T-cell (primary cell): ENCODE results near the gene FAM174B. TPM values are rescaled to one million over a fixed set of nuclear protein-coding genes. Genes with fewer than 3 reads are reported as not detected.

Experiments
- ATAC-seq, 4 experiments: fragments of 200-7000 bp in 3 of 4; fragments of 150-1000 bp in 1 of 4; cut with Tn5 transposase; replicated peaks in 1 of 4; 1 replicate in 3 of 4; 2 replicates in 1 of 4; pipeline ENCODE4 v1.10.0; 2021; ENCODE audit warnings: moderate library complexity in 3 of 4, mild to moderate bottlenecking in 2 of 4, moderate number of reproducible peaks in 1 of 4
- CTCF ChIA-PET, 2 donors: fragments of 300-600 bp; sonication (Branson Sonifier 250); formaldehyde crosslinking; loops; one replicate each; lab custom pipeline; 2022; ENCODE audit warnings: antibody characterized with exemption in 2 of 2; lab: Charles Lee
- POLR2A ChIA-PET, 2 donors: fragments of 300-600 bp; sonication (Branson Sonifier 250); formaldehyde crosslinking; loops; one replicate each; lab custom pipeline; 2022; ENCODE audit warnings: antibody characterized with exemption in 2 of 2; lab: Charles Lee
- DNase-seq, 35 experiments: peaks; one replicate each; pipeline versions ENCODE4 v3.0.0 to v3.0.0-alpha.2; 2013 to 2023
- H3K27ac ChIP-seq: one replicate; pipeline ENCODE4 v1.5.1; 2013; ENCODE audit warnings: low read length
- H3K27me3 ChIP-seq, 2 experiments: replicated peaks in 1 of 2; 1 replicate in 1 of 2; 2 replicates in 1 of 2; pipeline versions ENCODE4 v1.6.1 to v1.7.0; 2013; ENCODE audit warnings: low read length in 1 of 2, mixed read lengths in 1 of 2; ENCODE audit not compliant: control insufficient read depth in 2 of 2, insufficient read depth in 2 of 2; ENCODE audit errors: extremely low read depth in 1 of 2
- H3K36me3 ChIP-seq, 2 donors: 1 replicate in 1 of 2; 2 replicates in 1 of 2; pipeline versions ENCODE4 v1.6.1 to v1.7.0; 2013; ENCODE audit warnings: low read length in 1 of 2; ENCODE audit not compliant: control insufficient read depth in 2 of 2, insufficient read depth in 1 of 2; ENCODE audit errors: extremely low read depth in 1 of 2
- H3K4me1 ChIP-seq, 2 experiments: 1 replicate in 1 of 2; 2 replicates in 1 of 2; pipeline versions ENCODE4 v1.6.1 to v1.7.0; 2013; ENCODE audit warnings: low read length in 2 of 2, mixed read lengths in 1 of 2; ENCODE audit not compliant: insufficient read depth in 2 of 2, control insufficient read depth in 1 of 2; ENCODE audit errors: extremely low read depth in 1 of 2
- H3K4me3 ChIP-seq, 2 donors: 1 replicate in 1 of 2; 2 replicates in 1 of 2; pipeline versions ENCODE4 v1.5.1 to v1.7.0; 2013; ENCODE audit warnings: mild to moderate bottlenecking in 2 of 2, low read length in 1 of 2, moderate library complexity in 1 of 2; ENCODE audit not compliant: control insufficient read depth in 1 of 2; ENCODE audit errors: extremely low read depth in 1 of 2
- H3K9me3 ChIP-seq: 2 replicates; pipeline ENCODE4 v1.7.0; 2013
- H3K27ac Mint-ChIP-seq, 2 donors: one replicate each; pipeline ENCODE4 v1.8.0; 2020 to 2021; ENCODE audit warnings: mild to moderate bottlenecking in 2 of 2, mixed read lengths in 2 of 2
- H3K27me3 Mint-ChIP-seq, 2 donors: one replicate each; pipeline ENCODE4 v1.8.0; 2021 to 2022; ENCODE audit warnings: mixed read lengths in 2 of 2
- H3K36me3 Mint-ChIP-seq: one replicate; pipeline ENCODE4 v1.8.0; 2021; ENCODE audit warnings: mixed read lengths
- H3K4me1 Mint-ChIP-seq, 3 donors: one replicate each; pipeline ENCODE4 v1.8.0; 2020 to 2022; ENCODE audit warnings: mixed read lengths in 3 of 3, mild to moderate bottlenecking in 1 of 3
- H3K4me3 Mint-ChIP-seq, 3 donors: one replicate each; pipeline ENCODE4 v1.8.0; 2020 to 2022; ENCODE audit warnings: mild to moderate bottlenecking in 3 of 3, mixed read lengths in 3 of 3, moderate library complexity in 3 of 3
- H3K9me3 Mint-ChIP-seq, 3 donors: one replicate each; pipeline ENCODE4 v1.8.0; 2020 to 2022; ENCODE audit warnings: mixed read lengths in 3 of 3
- WGBS: methylation state at CpG from one replicate; pipeline ENCODE4 v1.1.5; 2013; ENCODE audit warnings: missing lambda C conversion rate; ENCODE audit not compliant: insufficient coverage; 5-methylcytosine and 5-hydroxymethylcytosine counted together
- total RNA-seq, 35 experiments: library from RNA in 6 of 35; stranded (reverse) in 6 of 35; fragments of 120-200 nt in 1 of 35; gene quantifications; one replicate each; pipeline versions ENCODE4 v1.2.1 to v1.2.4 and lab custom pipeline; 2013 to 2026

FAM174B gene
- total RNA-seq, 5 donors from 2014 or later (not counting 1 experiment from before 2014, with no cell fraction given): 3.6 to 12.3 (median 4.2) TPM

DNA sequence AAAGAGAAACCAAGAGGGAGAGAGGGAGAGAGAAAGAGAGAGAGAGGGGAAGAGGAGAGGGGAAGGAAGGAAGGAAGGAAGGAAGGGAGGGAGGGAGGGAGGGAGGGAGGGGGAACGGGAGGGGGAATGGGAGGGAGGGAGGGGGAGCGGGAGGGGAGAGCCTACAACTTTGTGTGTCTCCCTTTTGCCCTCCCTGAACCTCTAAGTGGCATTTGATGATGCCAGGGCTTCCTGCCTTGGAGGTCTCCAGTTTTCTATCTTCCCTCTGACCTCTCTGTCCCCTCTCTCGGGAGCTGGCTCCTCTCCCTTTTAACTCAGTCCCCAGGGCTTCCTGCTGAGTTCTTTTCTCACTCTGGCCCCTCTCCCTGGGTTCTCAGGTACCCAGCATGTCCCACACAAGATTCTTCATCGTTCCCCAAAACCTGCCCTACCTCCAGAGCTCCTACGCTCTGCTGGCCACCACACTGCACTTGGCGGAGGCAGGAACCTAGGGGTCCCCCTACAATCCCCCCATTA is 12.5 kb upstream of the FAM174B start:
- 65% methylated on average over 3 of the region's 6 CpGs for WGBS
- no peak for DNase-seq
- Histone ChIP-seq H3K4me1 (no peaks in the 10 kb centered on the region), H3K9me3 (no peaks in the 10 kb centered on the region), H3K27ac (no peak overlapping the region), H3K4me3 (no peak overlapping the region), H3K27me3 (peaks cover 0 to 21% of the 10 kb centered on the region in 2 experiments), H3K36me3 (no peaks in the 10 kb centered on the region)
- no peak for ATAC-seq
- POLR2A ChIA-PET: no interaction called here
- CTCF ChIA-PET: no interaction called here
- Mint-ChIP-seq H3K9me3 (no peaks in the 10 kb centered on the region), H3K36me3 (no peaks in the 10 kb centered on the region), H3K4me1 (peaks cover 0 to 1% (median 0%) of the 10 kb centered on the region in 3 donors), H3K27me3 (peaks cover 0 to 15% of the 10 kb centered on the region in 2 donors), H3K4me3 (no peak overlapping the region), H3K27ac (no peak overlapping the region)

DNA sequence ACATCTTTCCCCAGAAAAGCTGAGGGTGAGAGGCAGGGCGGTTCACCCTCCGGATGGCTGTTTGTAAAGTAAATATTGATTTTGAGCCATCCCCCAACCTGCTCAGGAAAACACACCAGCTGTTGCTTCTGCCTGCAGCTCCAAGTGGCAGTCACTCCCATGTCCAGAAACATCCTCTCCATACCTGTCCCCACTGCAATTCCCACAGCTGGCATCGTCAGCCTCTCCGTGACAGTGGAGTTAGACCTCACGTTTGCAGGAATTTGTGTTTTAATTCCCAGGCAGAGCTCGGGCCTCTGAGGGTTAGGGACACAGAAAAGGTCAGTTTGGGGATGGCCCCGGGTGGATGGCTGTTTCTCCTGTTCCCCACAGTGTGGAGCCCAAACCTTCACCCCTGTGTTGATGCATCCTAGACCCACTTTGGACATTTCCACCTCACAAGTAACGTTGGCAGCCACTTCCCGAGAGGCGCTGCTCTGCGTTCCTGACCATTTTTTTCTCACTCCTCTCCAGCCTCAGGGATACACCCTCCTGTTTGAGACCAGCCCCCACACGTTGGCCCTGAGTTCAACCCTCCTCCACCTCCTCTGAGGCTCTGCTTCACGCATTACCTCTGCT is 11.8 kb upstream of the FAM174B start:
- DNase-seq: no peak
- ChIA-PET CTCF (no interaction called here), POLR2A (no interaction called here)
- Mint-ChIP-seq H3K9me3 (no peaks in the 10 kb centered on the region), H3K27ac (no peak overlapping the region), H3K4me3 (no peak overlapping the region), H3K36me3 (no peaks in the 10 kb centered on the region), H3K27me3 (peaks cover 0 to 15% of the 10 kb centered on the region in 2 donors), H3K4me1 (peaks cover 0 to 1% (median 0%) of the 10 kb centered on the region in 3 donors)
- H3K27ac ChIP-seq: no peak overlapping the region
- H3K9me3 ChIP-seq: no peaks in the 10 kb centered on the region
- H3K4me1 ChIP-seq: no peaks in the 10 kb centered on the region
- H3K27me3 ChIP-seq: peaks cover 0 to 17% of the 10 kb centered on the region in 2 experiments
- no peaks in the 10 kb centered on the region for H3K36me3 ChIP-seq
- no peak for ATAC-seq
- H3K4me3 ChIP-seq: no peak overlapping the region
- 78% methylated on average over 6 of the region's 13 CpGs for WGBS

DNA sequence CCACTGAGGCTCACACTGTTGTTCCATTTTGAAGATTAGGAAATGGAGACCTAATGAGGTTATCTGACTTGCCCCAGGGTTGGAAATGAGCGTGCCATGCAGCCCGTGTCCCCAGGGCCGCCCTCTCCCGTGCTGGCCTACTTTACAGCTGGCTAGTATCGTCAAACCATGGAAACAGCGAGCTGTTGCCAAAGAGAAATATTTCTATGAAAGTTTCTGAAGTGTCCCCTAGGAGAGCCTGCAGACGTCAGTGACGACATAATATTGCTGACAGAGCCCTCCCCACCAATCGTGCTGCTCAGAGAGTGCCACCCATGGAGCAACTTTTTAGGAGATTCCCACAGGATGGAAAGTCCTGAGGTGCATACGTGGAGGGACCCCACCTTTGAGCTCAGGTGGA is 11.2 kb upstream of the FAM174B start:
- peaks cover 0 to 15% of the 10 kb centered on the region in 2 experiments for H3K27me3 ChIP-seq
- Mint-ChIP-seq H3K36me3 (no peaks in the 10 kb centered on the region), H3K27me3 (peaks cover 0 to 15% of the 10 kb centered on the region in 2 donors), H3K9me3 (no peaks in the 10 kb centered on the region), H3K4me3 (no peak overlapping the region), H3K27ac (no peak overlapping the region), H3K4me1 (peaks cover 0 to 1% (median 0%) of the 10 kb centered on the region in 3 donors)
- 68% methylated on average over 5 of the region's 10 CpGs for WGBS
- no peaks in the 10 kb centered on the region for H3K9me3 ChIP-seq
- H3K36me3 ChIP-seq: no peaks in the 10 kb centered on the region
- no peak for DNase-seq
- POLR2A ChIA-PET: no interaction called here
- H3K27ac ChIP-seq: no peak overlapping the region
- H3K4me3 ChIP-seq: no peak overlapping the region
- ATAC-seq: no peak
- no peaks in the 10 kb centered on the region for H3K4me1 ChIP-seq
- CTCF ChIA-PET: no interaction called here

DNA sequence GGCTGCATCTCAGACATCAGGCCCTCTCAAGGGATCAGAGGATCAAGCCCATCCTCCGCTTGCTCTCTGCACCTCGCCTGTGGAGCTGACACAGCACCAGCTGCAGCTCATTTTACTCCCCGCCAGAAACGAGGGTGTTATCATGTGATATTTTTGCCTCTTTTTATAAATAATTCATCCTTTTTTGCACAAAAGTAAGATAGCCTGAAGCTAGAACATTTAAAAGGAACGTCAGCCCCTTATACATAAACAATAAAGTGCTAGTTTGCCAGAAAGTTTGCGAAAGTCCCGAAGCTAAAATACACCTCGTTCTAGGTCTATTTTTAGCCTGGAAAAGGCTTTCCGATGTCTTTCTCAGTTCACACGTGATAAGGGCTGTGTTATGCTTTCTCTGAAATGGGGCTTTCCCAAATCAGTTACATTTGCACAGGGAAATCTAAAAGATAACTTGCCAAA is 9.6 kb upstream of the FAM174B start:
- Mint-ChIP-seq H3K27ac (no peak overlapping the region), H3K36me3 (no peaks in the 10 kb centered on the region), H3K9me3 (no peaks in the 10 kb centered on the region), H3K4me3 (no peak overlapping the region), H3K27me3 (peaks cover 4 to 17% of the 10 kb centered on the region in 2 donors), H3K4me1 (peaks cover 0 to 1% (median 0%) of the 10 kb centered on the region in 3 donors)
- no CpG with 5 or more reads among the region's 10 CpGs for WGBS
- peaks cover 0 to 19% of the 10 kb centered on the region in 2 experiments for H3K27me3 ChIP-seq
- ATAC-seq (no peak), DNase-seq (no peak)
- no peak overlapping the region for H3K4me3 ChIP-seq
- CTCF ChIA-PET: no interaction called here
- H3K9me3 ChIP-seq: no peaks in the 10 kb centered on the region
- H3K27ac ChIP-seq: no peak overlapping the region
- POLR2A ChIA-PET: no interaction called here
- H3K4me1 ChIP-seq: no peaks in the 10 kb centered on the region
- no peaks in the 10 kb centered on the region for H3K36me3 ChIP-seq

DNA sequence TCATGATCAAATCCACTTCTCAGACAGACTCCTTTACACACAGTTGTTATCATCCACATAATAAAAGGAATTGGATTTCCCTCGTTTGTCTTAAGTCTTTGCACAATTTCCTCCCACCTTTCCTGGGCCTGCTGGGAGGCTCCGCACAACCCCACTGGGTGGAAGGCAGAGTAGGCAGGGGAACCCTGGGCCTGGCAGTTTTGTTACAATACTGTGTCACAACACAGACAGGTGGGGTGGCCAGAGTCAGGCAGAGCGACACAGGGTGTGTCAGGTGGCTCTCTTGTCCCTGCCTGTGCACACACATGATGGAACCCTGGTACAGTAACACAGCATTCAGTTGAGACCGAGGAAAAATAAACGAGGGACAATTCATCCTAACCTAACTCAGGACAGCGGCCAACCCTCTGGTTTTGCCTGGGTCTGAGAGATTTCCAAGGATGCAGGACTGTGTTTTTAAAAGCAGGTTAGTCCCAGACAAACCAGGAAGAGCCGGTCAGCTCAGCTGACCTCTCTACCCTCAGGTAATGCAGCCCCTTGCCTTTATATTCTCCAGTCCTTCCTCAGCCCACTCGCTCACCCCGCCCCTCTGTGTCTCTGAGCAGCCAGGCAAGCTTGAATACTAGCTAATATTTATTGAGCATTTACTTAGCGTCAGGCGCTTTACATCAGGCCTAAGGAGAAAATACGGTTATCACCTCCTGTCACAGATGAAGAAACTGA is 8.8 kb upstream of the FAM174B start:
- Mint-ChIP-seq H3K4me3 (no peak overlapping the region), H3K36me3 (no peaks in the 10 kb centered on the region), H3K4me1 (peaks cover 0 to 1% (median 0%) of the 10 kb centered on the region in 3 donors), H3K9me3 (no peaks in the 10 kb centered on the region), H3K27me3 (peaks cover 4 to 15% of the 10 kb centered on the region in 2 donors), H3K27ac (no peak overlapping the region)
- H3K27me3 ChIP-seq: peaks cover 0 to 19% of the 10 kb centered on the region in 2 experiments
- H3K4me1 ChIP-seq: no peaks in the 10 kb centered on the region
- ChIA-PET CTCF (no interaction called here), POLR2A (no interaction called here)
- no peak for DNase-seq
- H3K4me3 ChIP-seq: no peak overlapping the region
- H3K27ac ChIP-seq: no peak overlapping the region
- ATAC-seq: no peak
- WGBS: 86% methylated on average over 5 of the region's 12 CpGs
- H3K36me3 ChIP-seq: no peaks in the 10 kb centered on the region
- H3K9me3 ChIP-seq: no peaks in the 10 kb centered on the region

DNA sequence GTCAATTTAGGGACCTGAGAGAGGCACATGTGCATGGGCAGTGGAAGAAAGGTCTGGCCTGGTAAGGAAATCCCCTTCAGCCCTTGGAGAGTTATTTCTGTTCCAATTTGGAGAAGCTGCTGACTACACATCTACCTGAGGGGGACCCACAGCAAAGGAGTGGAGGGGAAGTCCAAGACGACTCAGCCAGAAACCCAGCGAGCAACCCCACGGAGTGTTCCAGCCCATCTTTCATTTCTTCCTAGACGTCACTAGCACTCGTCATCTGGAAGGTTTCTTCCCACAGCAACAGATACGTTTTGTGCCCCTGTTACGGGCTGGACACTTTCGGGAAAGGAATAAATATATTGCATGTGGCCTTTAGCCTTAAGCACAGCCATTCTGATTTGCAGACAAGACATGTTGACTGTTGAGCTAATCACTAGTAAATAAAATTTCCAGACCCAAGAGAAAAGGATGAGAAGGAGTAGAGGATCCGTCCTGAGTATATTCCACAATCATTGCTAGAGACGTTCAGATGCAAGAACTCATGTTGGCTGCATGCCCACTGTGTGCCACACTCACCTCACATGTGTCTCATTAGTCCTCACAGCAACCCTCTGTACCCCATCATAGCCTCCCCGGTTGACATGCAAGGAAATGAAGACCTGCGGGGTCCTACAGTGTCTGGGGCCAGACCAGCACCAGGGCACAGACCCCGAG is 7.8 kb upstream of the FAM174B start:
- no peak overlapping the region for H3K27ac ChIP-seq

More for the DNA sequence above, 7.8 kb upstream of the FAM174B start:
- no peaks in the 10 kb centered on the region for H3K36me3 ChIP-seq
- H3K27me3 ChIP-seq: peaks cover 0 to 19% of the 10 kb centered on the region in 2 experiments
- no peaks in the 10 kb centered on the region for H3K9me3 ChIP-seq
- DNase-seq (no peak), ATAC-seq (no peak)
- Mint-ChIP-seq H3K4me1 (peaks cover 0 to 1% (median 0%) of the 10 kb centered on the region in 3 donors), H3K9me3 (no peaks in the 10 kb centered on the region), H3K36me3 (no peaks in the 10 kb centered on the region), H3K27ac (no peak overlapping the region), H3K27me3 (peaks cover 4 to 15% of the 10 kb centered on the region in 2 donors), H3K4me3 (no peak overlapping the region)
- CTCF ChIA-PET: no interaction called here
- no peaks in the 10 kb centered on the region for H3K4me1 ChIP-seq
- no peak overlapping the region for H3K4me3 ChIP-seq
- POLR2A ChIA-PET: no interaction called here
- WGBS: 32% methylated on average over 6 of the region's 13 CpGs
